Cardiac fibroblast (primary cell): Measurements from ENCODE around the gene HMGCL.

Experiments used
- DNase-seq, 2 donors: peaks; one replicate each; pipeline versions ENCODE4 v3.0.0 to v3.0.0-alpha.2; 2010; ENCODE audit warnings: low read depth in 2 of 2
- H3K4me3 ChIP-seq, 2 donors: replicated peaks in 1 of 2; 1 replicate in 1 of 2; 2 replicates in 1 of 2; pipeline ENCODE4 v1.5.1; 2011; ENCODE audit warnings: low read depth in 2 of 2, low read length in 2 of 2, mild to moderate bottlenecking in 2 of 2, moderate library complexity in 1 of 2
- TF ChIP-seq, protein P1 (sequence below): IDR thresholded peaks from one replicate; pipeline ENCODE4 v1.5.1; 2011; ENCODE audit warnings: low read depth, mild to moderate bottlenecking, low read length, inconsistent platforms

HMGCL gene

DNA sequence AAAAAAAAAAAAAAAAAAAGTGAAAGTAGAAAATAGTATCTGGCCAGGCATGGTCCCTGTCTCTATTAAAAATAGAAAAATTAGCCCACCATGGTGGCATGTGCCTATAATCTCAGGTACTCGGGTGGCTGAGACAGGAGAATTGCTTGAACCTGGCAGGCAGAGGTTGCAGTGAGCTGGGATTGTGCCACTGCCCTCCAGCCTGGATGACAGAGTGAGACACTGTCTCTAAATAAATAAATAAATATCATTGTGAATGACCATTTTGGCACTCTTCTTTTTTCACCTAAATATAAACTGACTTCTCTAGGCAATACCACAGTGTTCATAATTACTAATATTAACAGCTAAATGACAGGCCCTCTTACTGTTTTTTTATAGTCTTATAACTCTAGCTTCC, 67.4 kb downstream of the HMGCL start:
- no peak overlapping the region for H3K4me3 ChIP-seq
- TF ChIP-seq, protein P1, sequence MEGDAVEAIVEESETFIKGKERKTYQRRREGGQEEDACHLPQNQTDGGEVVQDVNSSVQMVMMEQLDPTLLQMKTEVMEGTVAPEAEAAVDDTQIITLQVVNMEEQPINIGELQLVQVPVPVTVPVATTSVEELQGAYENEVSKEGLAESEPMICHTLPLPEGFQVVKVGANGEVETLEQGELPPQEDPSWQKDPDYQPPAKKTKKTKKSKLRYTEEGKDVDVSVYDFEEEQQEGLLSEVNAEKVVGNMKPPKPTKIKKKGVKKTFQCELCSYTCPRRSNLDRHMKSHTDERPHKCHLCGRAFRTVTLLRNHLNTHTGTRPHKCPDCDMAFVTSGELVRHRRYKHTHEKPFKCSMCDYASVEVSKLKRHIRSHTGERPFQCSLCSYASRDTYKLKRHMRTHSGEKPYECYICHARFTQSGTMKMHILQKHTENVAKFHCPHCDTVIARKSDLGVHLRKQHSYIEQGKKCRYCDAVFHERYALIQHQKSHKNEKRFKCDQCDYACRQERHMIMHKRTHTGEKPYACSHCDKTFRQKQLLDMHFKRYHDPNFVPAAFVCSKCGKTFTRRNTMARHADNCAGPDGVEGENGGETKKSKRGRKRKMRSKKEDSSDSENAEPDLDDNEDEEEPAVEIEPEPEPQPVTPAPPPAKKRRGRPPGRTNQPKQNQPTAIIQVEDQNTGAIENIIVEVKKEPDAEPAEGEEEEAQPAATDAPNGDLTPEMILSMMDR: no peak
- no peak for DNase-seq

DNA sequence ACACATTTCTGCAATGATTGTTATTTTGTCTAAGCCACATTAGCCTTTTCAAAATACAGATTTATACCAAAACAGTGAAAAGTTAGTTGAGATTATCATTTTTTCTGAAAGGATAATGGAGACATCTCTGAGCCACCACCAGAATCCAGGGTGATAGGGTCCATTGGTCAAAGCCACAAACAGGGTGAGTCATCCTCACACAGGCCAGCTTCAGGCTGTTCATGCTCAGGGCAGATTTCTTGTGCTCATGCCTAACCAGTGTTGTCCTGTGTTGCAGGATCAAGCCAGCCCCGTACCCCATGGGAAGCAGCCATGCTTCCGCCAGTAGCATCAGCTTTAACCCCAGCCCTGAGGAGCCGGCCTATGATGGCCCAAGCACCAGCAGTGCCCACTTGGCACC, 68.6 kb downstream of the HMGCL start:
- TF ChIP-seq, protein P1: no peak
- peak; percentile 16 to 46 for DNase-seq
- H3K4me3 ChIP-seq: no peak overlapping the region

GRCh38 chr1:23752909-23753308, 72.3 kb downstream of the HMGCL start:
- DNase-seq: no peak
- no peak overlapping the region for H3K4me3 ChIP-seq
- TF ChIP-seq, protein P1: no peak
